Activated CD8-positive, alpha-beta T cell treated with anti-CD3 and anti-CD28 coated beads for 36 hours (primary cell): Measurements from ENCODE around the gene PCBP2. TPM values are rescaled to one million over a fixed set of nuclear protein-coding genes. Genes with fewer than 3 reads are reported as not detected.

Experiments used
- ATAC-seq: fragments of 200-7000 bp; cut with Tn5 transposase; one replicate; pipeline ENCODE4 v1.10.0; 2021; ENCODE audit warnings: mild to moderate bottlenecking, moderate library complexity
- CTCF ChIA-PET: fragments of 350-600 bp; sonication (Branson Sonifier 250); formaldehyde crosslinking; loops from one replicate; lab custom pipeline; 2021; ENCODE audit warnings: antibody characterized with exemption; lab: Charles Lee
- POLR2A ChIA-PET: fragments of 350-600 bp; sonication (Branson Sonifier 250); formaldehyde crosslinking; loops from one replicate; lab custom pipeline; 2021; ENCODE audit warnings: antibody characterized with exemption; lab: Charles Lee
- DNase-seq: peaks from one replicate; pipeline ENCODE4 v3.0.0-alpha.2; 2020
- H3K27ac Mint-ChIP-seq: one replicate; pipeline ENCODE4 v1.8.0; 2021; ENCODE audit warnings: mild to moderate bottlenecking, mixed read lengths
- H3K27me3 Mint-ChIP-seq: one replicate; pipeline ENCODE4 v1.8.0; 2021; ENCODE audit warnings: mixed read lengths
- H3K36me3 Mint-ChIP-seq: one replicate; pipeline ENCODE4 v1.8.0; 2021; ENCODE audit warnings: low read depth, mixed read lengths
- H3K4me1 Mint-ChIP-seq: one replicate; pipeline ENCODE4 v1.8.0; 2021; ENCODE audit warnings: low read depth, mixed read lengths
- H3K4me3 Mint-ChIP-seq: one replicate; pipeline ENCODE4 v1.8.0; 2021; ENCODE audit warnings: mild to moderate bottlenecking, moderate library complexity, mixed read lengths
- H3K9me3 Mint-ChIP-seq: one replicate; pipeline ENCODE4 v1.8.0; 2021; ENCODE audit warnings: mixed read lengths
- intact Hi-C: fragments of 100-400 bp; cut with micrococcal nuclease; formaldehyde crosslinking; loops from one replicate; pipeline ENCODE4 v1.10.0; 2022
- total RNA-seq, 2 experiments: library from RNA; stranded (reverse); gene quantifications; one replicate each; pipeline ENCODE4 v1.2.3, GENCODE V29; 2021
- TF ChIP-seq, protein P1 (sequence below): fragments of 200-600 bp; IDR thresholded peaks from one replicate; pipeline ENCODE4 v1.8.0; 2022; ENCODE audit warnings: antibody characterized with exemption, mild to moderate bottlenecking

PCBP2 gene
- total RNA-seq, 2 experiments from 2014 or later: 958 to 973 TPM

DNA sequence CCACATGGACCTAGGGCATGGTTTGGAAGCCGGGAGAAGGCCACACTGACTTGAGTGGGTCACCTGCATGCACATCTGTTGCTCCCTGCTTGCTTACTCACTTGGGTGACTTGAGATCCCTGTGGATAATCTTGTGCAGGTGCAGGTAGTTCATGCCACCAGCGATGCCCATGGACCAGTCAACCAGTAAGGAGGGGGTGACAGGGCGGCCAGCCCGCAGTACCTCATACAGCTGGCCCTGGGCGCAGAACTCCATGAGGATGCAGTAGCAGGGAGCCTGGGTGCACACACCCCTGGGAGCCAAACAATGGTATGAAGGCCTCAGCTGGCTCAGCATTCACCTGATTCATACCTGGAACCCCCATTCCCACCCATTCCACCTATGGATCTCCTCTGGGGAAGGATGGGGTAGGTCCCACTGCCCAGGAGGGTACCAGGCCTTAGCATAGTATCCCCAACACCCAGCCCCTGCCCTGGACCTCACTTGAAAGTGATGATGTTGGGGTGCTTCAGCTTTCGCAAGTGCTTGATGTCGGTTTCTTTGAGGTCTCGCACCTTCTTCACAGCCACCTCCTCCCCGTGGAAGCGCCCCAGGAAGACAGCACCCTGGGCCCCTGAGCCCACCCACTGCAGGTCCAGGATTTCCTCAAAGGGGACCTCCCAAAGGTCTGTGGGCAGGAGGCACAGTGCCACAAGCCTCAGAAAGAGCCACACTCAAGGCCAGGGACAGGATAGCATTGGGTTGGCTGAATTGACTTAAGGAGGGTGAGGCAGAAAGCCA lies 34.2 kb downstream of the PCBP2 start:
- no peak overlapping the region for H3K4me3 Mint-ChIP-seq
- intact Hi-C loops: no loop called here
- POLR2A ChIA-PET: interaction anchor here (43.3 to 54.1 kb wide), 2 partner anchors 1 to 19 kb away, joined by 1494 read pairs; partner anchors contain the start of genes MAP3K12, NPFF, PCBP2 and TARBP2

DNA sequence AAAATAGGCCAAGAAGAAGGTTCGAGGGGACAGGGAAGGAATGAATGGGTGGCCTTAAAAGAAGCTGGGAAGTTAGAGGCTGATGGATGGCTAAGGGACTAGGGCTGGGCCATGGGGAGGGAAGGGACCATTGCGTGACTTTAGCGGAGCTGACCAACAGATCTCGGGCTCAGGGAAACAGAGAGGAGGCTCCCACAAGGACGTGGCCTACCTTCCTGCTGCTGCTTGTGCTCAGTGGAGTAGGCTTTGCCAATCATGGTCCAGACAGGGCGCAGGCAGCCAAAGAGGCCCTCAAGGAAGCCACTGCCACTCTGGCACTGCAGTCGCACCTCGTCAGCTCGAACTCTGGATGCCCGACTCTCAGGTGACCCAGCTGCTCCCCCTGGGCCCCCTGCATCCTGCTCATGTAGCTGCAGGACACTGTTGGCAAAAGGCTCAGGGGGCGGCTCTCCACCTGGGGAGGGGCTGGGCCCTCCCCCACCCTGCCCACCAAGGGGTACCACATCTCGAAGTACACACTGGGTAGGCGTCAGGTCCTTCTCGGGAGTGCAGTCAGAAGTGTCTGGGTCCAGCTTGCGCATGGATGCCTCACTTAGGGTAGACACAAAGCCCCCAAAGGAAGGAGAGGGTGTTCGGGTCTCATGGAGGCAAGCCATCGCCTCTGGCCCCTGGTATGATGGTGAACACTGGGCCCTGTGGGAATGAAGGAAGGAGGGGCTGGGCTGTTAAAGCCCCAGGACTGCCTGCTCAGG lies 35.0 kb downstream of the PCBP2 start:
- Mint-ChIP-seq H3K9me3 (no peaks in the 10 kb centered on the region), H3K36me3 (peaks cover 14% of the 10 kb centered on the region), H3K4me3 (no peak overlapping the region), H3K4me1 (peaks cover 16% of the 10 kb centered on the region), H3K27ac (peak overlapping the region; percentile 57), H3K27me3 (no peaks in the 10 kb centered on the region)
- no peak for DNase-seq
- ATAC-seq: no peak
- CTCF ChIA-PET: interaction anchor here (2.0 kb wide), 1 partner anchor 10 kb away, joined by 5 read pairs; no protein-coding TSS in a partner anchor
- POLR2A ChIA-PET: interaction anchor here (43.3 to 54.1 kb wide), 2 partner anchors 0 to 19 kb away, joined by 1494 read pairs; partner anchors contain the start of genes MAP3K12, NPFF, PCBP2 and TARBP2
- TF ChIP-seq, protein P1, sequence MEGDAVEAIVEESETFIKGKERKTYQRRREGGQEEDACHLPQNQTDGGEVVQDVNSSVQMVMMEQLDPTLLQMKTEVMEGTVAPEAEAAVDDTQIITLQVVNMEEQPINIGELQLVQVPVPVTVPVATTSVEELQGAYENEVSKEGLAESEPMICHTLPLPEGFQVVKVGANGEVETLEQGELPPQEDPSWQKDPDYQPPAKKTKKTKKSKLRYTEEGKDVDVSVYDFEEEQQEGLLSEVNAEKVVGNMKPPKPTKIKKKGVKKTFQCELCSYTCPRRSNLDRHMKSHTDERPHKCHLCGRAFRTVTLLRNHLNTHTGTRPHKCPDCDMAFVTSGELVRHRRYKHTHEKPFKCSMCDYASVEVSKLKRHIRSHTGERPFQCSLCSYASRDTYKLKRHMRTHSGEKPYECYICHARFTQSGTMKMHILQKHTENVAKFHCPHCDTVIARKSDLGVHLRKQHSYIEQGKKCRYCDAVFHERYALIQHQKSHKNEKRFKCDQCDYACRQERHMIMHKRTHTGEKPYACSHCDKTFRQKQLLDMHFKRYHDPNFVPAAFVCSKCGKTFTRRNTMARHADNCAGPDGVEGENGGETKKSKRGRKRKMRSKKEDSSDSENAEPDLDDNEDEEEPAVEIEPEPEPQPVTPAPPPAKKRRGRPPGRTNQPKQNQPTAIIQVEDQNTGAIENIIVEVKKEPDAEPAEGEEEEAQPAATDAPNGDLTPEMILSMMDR: no peak
- intact Hi-C loops: no loop called here

More for the DNA sequence above, 34.2 kb downstream of the PCBP2 start:
- H3K4me1 Mint-ChIP-seq: peaks cover 16% of the 10 kb centered on the region
- H3K27ac Mint-ChIP-seq: peak overlapping the region; percentile 57
- H3K9me3 Mint-ChIP-seq: no peaks in the 10 kb centered on the region
- peaks cover 20% of the 10 kb centered on the region for H3K36me3 Mint-ChIP-seq
- TF ChIP-seq, protein P1: no peak
- CTCF ChIA-PET: interaction anchor here (2.0 kb wide), 1 partner anchor 9 kb away, joined by 5 read pairs; no protein-coding TSS in a partner anchor
- ATAC-seq (no peak), DNase-seq (no peak)
- H3K27me3 Mint-ChIP-seq: no peaks in the 10 kb centered on the region

DNA sequence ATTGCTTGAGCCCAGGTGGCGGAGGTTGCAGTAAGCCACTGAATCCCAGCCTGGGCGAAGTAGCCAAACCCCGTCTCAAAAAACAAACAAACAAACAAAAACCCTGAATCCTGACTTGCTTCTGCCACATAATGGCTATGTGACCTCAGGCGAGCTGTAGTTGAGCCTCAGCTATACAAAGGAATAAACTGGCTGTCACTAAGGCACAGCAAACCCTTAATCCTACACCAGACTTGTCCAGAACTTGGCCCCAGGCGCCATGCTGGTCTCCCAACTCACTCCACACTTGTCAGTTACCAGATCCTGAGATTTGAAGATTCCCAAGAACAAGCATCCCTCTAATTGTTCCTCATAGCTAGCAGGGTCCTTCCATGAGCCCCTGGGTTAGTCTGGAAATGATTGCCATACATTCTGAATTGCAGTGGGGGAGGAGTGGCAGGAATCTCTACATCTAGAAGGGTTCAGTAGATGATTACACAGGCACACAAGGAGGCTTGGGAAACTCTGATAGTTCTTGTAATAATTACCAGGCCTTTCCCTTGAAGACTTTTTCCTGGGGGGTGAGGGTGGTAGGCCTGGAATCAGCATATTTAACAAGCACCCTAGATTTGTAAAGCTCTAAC lies 37.5 kb downstream of the PCBP2 start:
- H3K36me3 Mint-ChIP-seq: peaks cover 10% of the 10 kb centered on the region
- CTCF ChIA-PET: interaction anchor here (1.0 to 2.2 kb wide), 5 partner anchors 9 to 171 kb away, joined by 3 to 11 read pairs (median 3); partner anchors contain the start of gene MAP3K12
- no peak for DNase-seq
- no peaks in the 10 kb centered on the region for H3K27me3 Mint-ChIP-seq
- intact Hi-C loops: no loop called here
- TF ChIP-seq, protein P1: no peak
- peaks cover 29% of the 10 kb centered on the region for H3K4me1 Mint-ChIP-seq
- no peak for ATAC-seq
- POLR2A ChIA-PET: interaction anchor here (1.0 to 54.1 kb wide), 5 partner anchors 2 to 244 kb away, joined by 3 to 1494 read pairs (median 8); partner anchors contain the start of genes MAP3K12, NPFF, PCBP2 and TARBP2
- H3K4me3 Mint-ChIP-seq: no peak overlapping the region
- no peaks in the 10 kb centered on the region for H3K9me3 Mint-ChIP-seq
- H3K27ac Mint-ChIP-seq: no peak overlapping the region

DNA sequence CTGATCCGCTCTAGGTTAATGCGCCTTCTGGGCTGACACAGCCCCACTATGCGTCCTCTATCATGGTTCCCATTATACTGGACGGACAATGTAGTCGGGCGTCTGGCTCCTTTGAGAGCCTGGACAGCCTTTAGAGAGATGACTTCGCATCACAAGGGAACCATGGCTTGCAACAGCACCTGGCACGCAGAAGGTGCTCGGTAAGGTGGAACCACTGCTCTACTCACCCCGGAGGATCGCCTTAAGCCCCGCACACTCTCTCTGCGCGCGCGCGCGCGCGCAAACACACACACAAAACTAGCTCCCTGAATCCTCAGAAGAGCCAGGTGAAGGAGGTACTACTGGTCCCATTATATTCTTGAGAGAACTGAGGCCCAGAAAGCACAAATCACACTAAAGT lies 40.3 kb downstream of the PCBP2 start:
- Mint-ChIP-seq H3K4me3 (peak overlapping the region; percentile 80), H3K27me3 (no peaks in the 10 kb centered on the region), H3K27ac (no peak overlapping the region), H3K9me3 (no peaks in the 10 kb centered on the region), H3K4me1 (peaks cover 22% of the 10 kb centered on the region), H3K36me3 (peaks cover 4% of the 10 kb centered on the region)
- DNase-seq (no peak), ATAC-seq (no peak)
- intact Hi-C loops: no loop called here
- CTCF ChIA-PET: interaction anchor here (1.1 to 2.7 kb wide), 2 partner anchors 10 to 17 kb away, joined by 3 to 9 read pairs; no protein-coding TSS in a partner anchor
- TF ChIP-seq, protein P1: no peak
- POLR2A ChIA-PET: interaction anchor here (1.9 to 54.1 kb wide), 2 partner anchors 9 to 25 kb away, joined by 4 to 1494 read pairs; partner anchors contain the start of genes PCBP2 and TARBP2
